Thyroid gland (tissue), 4 donors: ENCODE data around the gene SNX3.

ENCODE experiments used
- CTCF ChIP-seq, 6 experiments: fragments of 200-600 bp in 3 of 6; fragments of 450-650 bp in 3 of 6; sonication (generic) in 3 of 6; IDR thresholded peaks; one replicate each; pipeline ENCODE4 v1.5.1; 2016 to 2019; ENCODE audit warnings: antibody characterized with exemption in 6 of 6, mild to moderate bottlenecking in 2 of 6, inconsistent platforms in 1 of 6, moderate library complexity in 1 of 6
- POLR2A ChIP-seq, 2 donors: fragments of 450-650 bp; IDR thresholded peaks; one replicate each; pipeline ENCODE4 v1.6.1; 2017; ENCODE audit warnings: antibody characterized with exemption in 2 of 2, mild to moderate bottlenecking in 2 of 2, moderate library complexity in 1 of 2

- TF ChIP-seq CTCF (IDR thresholded peaks at IDR 0.05) (no peak), POLR2A (IDR thresholded peaks at IDR 0.05) (no peak)
Measured at GRCh38 chr6:108203189-108204112, 57.4 kb downstream of the SNX3 start.
